Vagina (tissue), 2 donors: ENCODE measurements around the gene AADACL4.
A peak's percentile ranks its signal among the peaks of the same experiment; 100 is the strongest.

Source experiments
- CTCF ChIP-seq, 3 experiments: fragments of 450-650 bp in 2 of 3; fragments of 200-600 bp in 1 of 3; sonication (generic) in 1 of 3; IDR thresholded peaks; one replicate each; pipeline ENCODE4 v1.5.1; 2017 to 2019; ENCODE audit warnings: antibody characterized with exemption in 3 of 3, mild to moderate bottlenecking in 2 of 3, moderate library complexity in 2 of 3
- POLR2A ChIP-seq, 2 donors: fragments of 450-650 bp; IDR thresholded peaks; one replicate each; pipeline ENCODE4 v1.6.1; 2017; ENCODE audit warnings: antibody characterized with exemption in 2 of 2, mild to moderate bottlenecking in 2 of 2, moderate library complexity in 2 of 2
- POLR2AphosphoS5 ChIP-seq, 2 donors: sonication (generic); formaldehyde crosslinking; IDR thresholded peaks; one replicate each; pipeline ENCODE4 v1.9.0; 2017; ENCODE audit warnings: antibody characterized with exemption in 2 of 2, mild to moderate bottlenecking in 2 of 2, low read depth in 1 of 2; ENCODE audit not compliant: insufficient read depth in 1 of 2

- TF ChIP-seq CTCF (IDR thresholded peaks at IDR 0.05) (no peak), POLR2AphosphoS5 (IDR thresholded peaks at IDR 0.05; ENCODE audit: insufficient read depth in 1 of 2, low read depth in 1 of 2) (peak in 1 of 2 donors; percentile 58), POLR2A (IDR thresholded peaks at IDR 0.05) (peak in 1 of 2 donors; percentile 17)
Measured at GRCh38 chr1:12615865-12616708, 27.8 kb upstream of the AADACL4 start.
